ENCODE measurements around the gene PERCC1. TPM values are rescaled to one million over a fixed set of nuclear protein-coding genes. Genes with fewer than 3 reads are reported as not detected.

Gene PERCC1
- total and polyA plus RNA-seq, 9 of the 15 experiments (the other 6 are each of a cell fraction or from before 2014, with no cell fraction given): not detected

DNA sequence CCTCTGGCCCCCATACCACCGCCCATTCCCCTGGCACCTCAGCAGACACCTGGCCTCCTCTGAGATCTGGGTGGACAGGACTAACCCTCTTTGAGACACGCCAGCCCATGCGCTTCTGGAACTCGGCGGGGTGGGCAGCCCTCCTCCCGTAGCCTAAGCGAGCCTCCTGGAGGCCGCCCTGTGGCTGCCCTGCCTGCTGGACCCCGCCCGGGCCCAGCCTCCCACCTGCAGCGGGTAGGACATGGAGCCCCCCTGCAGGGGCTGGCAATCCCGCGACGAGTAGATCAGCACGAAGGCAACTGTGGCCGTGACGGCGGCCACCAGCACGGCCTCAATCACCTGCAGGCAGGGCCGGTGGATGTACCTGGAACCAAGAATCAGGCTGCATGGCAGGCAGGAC lies 21.7 kb downstream of the PERCC1 start (continued):
- TF ChIP-seq, protein P1, sequence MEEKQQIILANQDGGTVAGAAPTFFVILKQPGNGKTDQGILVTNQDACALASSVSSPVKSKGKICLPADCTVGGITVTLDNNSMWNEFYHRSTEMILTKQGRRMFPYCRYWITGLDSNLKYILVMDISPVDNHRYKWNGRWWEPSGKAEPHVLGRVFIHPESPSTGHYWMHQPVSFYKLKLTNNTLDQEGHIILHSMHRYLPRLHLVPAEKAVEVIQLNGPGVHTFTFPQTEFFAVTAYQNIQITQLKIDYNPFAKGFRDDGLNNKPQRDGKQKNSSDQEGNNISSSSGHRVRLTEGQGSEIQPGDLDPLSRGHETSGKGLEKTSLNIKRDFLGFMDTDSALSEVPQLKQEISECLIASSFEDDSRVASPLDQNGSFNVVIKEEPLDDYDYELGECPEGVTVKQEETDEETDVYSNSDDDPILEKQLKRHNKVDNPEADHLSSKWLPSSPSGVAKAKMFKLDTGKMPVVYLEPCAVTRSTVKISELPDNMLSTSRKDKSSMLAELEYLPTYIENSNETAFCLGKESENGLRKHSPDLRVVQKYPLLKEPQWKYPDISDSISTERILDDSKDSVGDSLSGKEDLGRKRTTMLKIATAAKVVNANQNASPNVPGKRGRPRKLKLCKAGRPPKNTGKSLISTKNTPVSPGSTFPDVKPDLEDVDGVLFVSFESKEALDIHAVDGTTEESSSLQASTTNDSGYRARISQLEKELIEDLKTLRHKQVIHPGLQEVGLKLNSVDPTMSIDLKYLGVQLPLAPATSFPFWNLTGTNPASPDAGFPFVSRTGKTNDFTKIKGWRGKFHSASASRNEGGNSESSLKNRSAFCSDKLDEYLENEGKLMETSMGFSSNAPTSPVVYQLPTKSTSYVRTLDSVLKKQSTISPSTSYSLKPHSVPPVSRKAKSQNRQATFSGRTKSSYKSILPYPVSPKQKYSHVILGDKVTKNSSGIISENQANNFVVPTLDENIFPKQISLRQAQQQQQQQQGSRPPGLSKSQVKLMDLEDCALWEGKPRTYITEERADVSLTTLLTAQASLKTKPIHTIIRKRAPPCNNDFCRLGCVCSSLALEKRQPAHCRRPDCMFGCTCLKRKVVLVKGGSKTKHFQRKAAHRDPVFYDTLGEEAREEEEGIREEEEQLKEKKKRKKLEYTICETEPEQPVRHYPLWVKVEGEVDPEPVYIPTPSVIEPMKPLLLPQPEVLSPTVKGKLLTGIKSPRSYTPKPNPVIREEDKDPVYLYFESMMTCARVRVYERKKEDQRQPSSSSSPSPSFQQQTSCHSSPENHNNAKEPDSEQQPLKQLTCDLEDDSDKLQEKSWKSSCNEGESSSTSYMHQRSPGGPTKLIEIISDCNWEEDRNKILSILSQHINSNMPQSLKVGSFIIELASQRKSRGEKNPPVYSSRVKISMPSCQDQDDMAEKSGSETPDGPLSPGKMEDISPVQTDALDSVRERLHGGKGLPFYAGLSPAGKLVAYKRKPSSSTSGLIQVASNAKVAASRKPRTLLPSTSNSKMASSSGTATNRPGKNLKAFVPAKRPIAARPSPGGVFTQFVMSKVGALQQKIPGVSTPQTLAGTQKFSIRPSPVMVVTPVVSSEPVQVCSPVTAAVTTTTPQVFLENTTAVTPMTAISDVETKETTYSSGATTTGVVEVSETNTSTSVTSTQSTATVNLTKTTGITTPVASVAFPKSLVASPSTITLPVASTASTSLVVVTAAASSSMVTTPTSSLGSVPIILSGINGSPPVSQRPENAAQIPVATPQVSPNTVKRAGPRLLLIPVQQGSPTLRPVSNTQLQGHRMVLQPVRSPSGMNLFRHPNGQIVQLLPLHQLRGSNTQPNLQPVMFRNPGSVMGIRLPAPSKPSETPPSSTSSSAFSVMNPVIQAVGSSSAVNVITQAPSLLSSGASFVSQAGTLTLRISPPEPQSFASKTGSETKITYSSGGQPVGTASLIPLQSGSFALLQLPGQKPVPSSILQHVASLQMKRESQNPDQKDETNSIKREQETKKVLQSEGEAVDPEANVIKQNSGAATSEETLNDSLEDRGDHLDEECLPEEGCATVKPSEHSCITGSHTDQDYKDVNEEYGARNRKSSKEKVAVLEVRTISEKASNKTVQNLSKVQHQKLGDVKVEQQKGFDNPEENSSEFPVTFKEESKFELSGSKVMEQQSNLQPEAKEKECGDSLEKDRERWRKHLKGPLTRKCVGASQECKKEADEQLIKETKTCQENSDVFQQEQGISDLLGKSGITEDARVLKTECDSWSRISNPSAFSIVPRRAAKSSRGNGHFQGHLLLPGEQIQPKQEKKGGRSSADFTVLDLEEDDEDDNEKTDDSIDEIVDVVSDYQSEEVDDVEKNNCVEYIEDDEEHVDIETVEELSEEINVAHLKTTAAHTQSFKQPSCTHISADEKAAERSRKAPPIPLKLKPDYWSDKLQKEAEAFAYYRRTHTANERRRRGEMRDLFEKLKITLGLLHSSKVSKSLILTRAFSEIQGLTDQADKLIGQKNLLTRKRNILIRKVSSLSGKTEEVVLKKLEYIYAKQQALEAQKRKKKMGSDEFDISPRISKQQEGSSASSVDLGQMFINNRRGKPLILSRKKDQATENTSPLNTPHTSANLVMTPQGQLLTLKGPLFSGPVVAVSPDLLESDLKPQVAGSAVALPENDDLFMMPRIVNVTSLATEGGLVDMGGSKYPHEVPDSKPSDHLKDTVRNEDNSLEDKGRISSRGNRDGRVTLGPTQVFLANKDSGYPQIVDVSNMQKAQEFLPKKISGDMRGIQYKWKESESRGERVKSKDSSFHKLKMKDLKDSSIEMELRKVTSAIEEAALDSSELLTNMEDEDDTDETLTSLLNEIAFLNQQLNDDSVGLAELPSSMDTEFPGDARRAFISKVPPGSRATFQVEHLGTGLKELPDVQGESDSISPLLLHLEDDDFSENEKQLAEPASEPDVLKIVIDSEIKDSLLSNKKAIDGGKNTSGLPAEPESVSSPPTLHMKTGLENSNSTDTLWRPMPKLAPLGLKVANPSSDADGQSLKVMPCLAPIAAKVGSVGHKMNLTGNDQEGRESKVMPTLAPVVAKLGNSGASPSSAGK (IDR thresholded peaks at IDR 0.05): no peak
- no peak for TF ChIP-seq C11orf30 (IDR thresholded peaks at IDR 0.05; ENCODE audit: low read depth)
- no peak for TF ChIP-seq ZNF165 (CRISPR knock-in tag; IDR thresholded peaks at IDR 0.05; ENCODE audit: borderline replicate concordance)
- TF ChIP-seq NFIC (IDR thresholded peaks at IDR 0.05): no peak

Data from K562 (cell line).